ENCODE measurements around the gene AFG3L2.

Gene AFG3L2

DNA sequence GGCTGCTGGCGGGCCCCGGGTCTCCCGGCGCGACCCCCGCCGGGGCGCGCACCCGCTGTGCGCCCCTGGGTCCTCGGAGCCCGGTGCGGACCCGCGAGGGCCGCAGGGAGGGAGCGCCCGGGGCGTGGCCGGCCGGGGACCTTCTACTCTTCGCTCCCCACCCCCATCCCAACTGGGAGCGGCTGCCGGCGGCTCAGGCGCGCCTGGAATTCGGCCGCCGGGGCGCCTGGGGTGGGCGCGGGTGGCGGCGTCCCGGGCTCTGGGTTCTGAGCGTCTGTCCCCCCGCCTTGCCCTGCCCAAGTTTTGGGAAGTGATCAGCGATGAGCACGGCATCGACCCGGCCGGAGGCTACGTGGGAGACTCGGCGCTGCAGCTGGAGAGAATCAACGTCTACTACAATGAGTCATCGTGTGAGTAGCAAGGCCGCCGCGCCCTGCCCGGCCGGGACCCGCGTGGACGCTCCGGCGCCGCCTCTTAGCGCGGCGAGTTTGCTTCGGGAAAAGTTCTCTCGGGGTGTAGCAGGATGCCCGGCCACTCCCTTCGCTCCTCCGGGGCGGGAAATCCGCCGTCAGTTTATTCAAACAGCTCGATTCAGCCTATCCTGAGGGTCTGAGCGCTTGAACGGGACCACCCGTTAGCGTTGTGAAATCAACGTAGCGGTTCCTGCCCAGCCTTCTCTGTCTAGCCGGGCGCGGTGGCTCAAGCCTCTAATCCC is 68.5 kb downstream of the AFG3L2 start:
- peaks cover 51% of the 10 kb centered on the region for H3K36me3 ChIP-seq (replicated peaks)
- peak; percentile 70 for DNase-seq
- in situ Hi-C loops (cut with HindIII; ENCODE audit: low pct_ligation_motif_present, low sequenced_read_pairs): no loop called here
- peak overlapping the region; percentile 87 for H3K4me3 ChIP-seq (ENCODE audit: low read depth, low read length)
- H3K27me3 ChIP-seq (replicated peaks): no peaks in the 10 kb centered on the region
- peak overlapping the region; percentile 99 for H3K27ac ChIP-seq
- no peak for TF ChIP-seq CTCF (IDR thresholded peaks at IDR 0.05; ENCODE audit: low read depth, low read length, missing control alignments)

GRCh38 chr18:12307701-12308385 is 69.2 kb downstream of the AFG3L2 start, which contains the start of gene TUBB6:
Gene TUBB6, plus strand, starts transcription at chr18:12308241. Its CDS starts 52 bp downstream, at chr18:12308293.
- no peaks in the 10 kb centered on the region for H3K27me3 ChIP-seq (replicated peaks)
- peak within 1 kb of the TSS; percentile 99 for H3K27ac ChIP-seq
- in situ Hi-C loops (cut with HindIII; ENCODE audit: low pct_ligation_motif_present, low sequenced_read_pairs): no loop called here
- peak within 1 kb of the TSS; percentile 87 for H3K4me3 ChIP-seq (ENCODE audit: low read depth, low read length)
- TF ChIP-seq CTCF (IDR thresholded peaks at IDR 0.05; ENCODE audit: low read depth, low read length, missing control alignments): no peak
- peak; percentile 72 for DNase-seq
- peaks cover 44% of the 10 kb centered on the region for H3K36me3 ChIP-seq (replicated peaks)

GRCh38 chr18:12306752-12307700 is 70.0 kb downstream of the AFG3L2 start:
- in situ Hi-C loops (cut with HindIII; ENCODE audit: low pct_ligation_motif_present, low sequenced_read_pairs): no loop called here
- peak; percentile 60 for DNase-seq
- H3K27me3 ChIP-seq (replicated peaks): no peaks in the 10 kb centered on the region
- peak overlapping the region; percentile 99 for H3K27ac ChIP-seq
- peak overlapping the region; percentile 87 for H3K4me3 ChIP-seq (ENCODE audit: low read depth, low read length)
- TF ChIP-seq CTCF (IDR thresholded peaks at IDR 0.05; ENCODE audit: low read depth, low read length, missing control alignments): peak; percentile 42
- H3K36me3 ChIP-seq (replicated peaks): peaks cover 37% of the 10 kb centered on the region

DNA sequence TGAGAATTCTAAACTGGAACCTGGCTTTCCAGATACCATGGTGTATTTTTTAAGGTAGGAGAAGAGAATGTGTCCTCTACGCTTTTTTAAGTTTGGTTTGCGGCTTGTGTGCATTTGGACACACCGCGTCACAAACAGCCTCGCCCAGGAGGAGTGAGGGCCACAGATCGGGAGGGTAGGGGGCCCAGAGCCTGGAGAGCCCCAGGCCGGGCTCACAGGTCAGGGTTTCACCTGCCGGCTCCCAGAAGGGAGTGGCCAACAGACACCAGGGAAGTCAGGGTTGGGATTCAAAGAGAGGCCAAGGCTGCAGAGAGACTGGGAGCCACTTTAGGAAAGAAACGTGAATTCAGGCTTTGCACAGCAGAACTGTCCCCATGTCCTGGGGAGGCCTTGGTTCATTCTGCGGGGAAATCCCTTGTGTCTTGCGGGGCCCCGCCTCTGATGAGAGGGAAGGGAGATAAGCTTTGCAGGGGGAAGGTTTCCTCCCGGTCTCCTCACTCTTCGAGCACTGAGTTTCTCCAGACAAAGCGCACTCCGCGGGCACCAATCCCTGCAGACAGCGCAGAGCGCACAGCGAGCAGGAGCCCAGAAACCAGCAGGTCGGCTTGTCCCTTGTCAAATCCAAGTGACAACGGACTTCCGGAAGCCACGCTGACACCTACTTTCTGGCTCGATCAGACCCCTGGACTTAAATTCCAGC is 70.9 kb downstream of the AFG3L2 start:
- DNase-seq: no peak
- peak overlapping the region; percentile 99 for H3K27ac ChIP-seq
- peak overlapping the region; percentile 20 for H3K4me3 ChIP-seq (ENCODE audit: low read depth, low read length)
- no peak for TF ChIP-seq CTCF (IDR thresholded peaks at IDR 0.05; ENCODE audit: low read depth, low read length, missing control alignments)
- in situ Hi-C loops (cut with HindIII; ENCODE audit: low pct_ligation_motif_present, low sequenced_read_pairs): no loop called here
- no peaks in the 10 kb centered on the region for H3K27me3 ChIP-seq (replicated peaks)
- peaks cover 28% of the 10 kb centered on the region for H3K36me3 ChIP-seq (replicated peaks)

DNA sequence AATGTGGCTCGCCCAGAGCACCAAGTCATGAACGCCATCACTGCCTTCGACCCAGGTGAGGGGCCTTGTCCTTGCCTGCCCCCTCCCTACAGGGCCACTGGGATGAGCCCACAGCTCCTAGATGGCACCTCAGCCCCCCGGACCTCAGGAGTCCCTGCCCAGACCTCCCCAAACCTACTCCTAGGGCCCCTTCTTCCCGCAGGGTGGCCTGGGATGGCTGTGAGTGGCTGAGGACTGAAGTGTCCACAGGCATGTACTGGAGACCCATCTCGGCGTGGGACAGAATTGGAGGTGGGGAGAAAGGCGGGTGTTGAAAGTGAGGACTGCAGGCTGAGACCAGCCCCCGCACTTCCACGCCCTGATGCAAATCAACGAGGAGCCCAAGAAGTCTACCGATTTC is 71.8 kb downstream of the AFG3L2 start:
- no peak for TF ChIP-seq CTCF (IDR thresholded peaks at IDR 0.05; ENCODE audit: low read depth, low read length, missing control alignments)
- Histone ChIP-seq H3K27ac (no peak overlapping the region), H3K4me3 (ENCODE audit: low read depth, low read length) (no peak overlapping the region), H3K27me3 (replicated peaks) (no peaks in the 10 kb centered on the region), H3K36me3 (replicated peaks) (peaks cover 19% of the 10 kb centered on the region)
- DNase-seq: no peak
- in situ Hi-C loops (cut with HindIII; ENCODE audit: low pct_ligation_motif_present, low sequenced_read_pairs): no loop called here

All from brain microvascular endothelial cell (primary cell).